GM03348 (cell line): ENCODE results near the gene NEDD4L.
"Not testable (repeated sequence)": the region's sequence is repeated elsewhere in the genome, so short reads cannot be mapped to it uniquely, and the experiment has no call there.

Source experiments
- DNase-seq: peaks from one replicate; pipeline ENCODE4 v3.0.0; 2012; ENCODE audit warnings: low spot score

NEDD4L gene

DNA sequence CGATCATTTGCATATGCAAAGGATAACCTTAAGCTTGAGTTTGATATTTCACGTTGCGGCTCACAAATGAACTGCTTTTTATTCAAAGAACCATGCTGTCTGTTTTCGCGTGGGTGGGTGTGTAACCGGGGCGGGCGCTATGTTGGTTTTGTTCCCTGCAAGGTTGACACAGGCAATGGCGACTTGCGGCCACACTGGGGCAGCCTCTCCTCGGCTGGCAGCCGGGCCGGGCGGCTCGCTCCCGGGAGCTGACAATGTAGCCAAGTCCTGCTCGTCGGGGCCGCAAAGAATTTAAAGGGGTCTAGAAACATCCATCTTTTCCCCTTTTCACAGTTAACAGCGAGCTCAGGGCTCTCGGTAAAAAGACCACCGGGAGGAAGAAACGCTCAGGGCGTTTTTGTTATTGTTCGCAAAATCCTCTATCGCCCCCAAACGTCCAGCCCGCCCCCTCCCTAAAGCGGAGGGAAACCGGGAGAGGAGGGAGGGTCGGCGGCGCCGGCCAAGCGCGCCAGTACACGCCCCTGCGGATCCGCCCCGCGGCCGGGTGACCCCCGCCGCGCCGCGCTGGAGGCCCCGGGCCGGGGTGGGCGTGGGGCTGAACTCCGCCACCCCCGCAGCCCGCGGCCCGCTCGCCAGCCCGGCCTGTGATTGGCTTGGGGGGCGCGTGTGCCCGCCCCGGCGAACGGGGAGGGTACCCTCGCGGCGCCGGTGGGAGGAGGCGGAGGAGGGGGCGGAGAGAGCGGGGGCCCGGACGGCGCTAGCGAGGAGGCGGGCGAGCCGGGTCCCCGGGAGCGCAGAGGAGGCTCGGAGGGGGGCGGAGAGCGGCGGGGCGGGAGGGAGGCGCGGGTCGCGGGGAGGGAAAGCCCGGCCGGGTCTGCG, at the start of gene NEDD4L:
TSS of gene NEDD4L (plus strand) at position 736 of the 879 bp plus-strand sequence. CDS start 435 bp downstream, outside the sequence.
- DNase-seq: peak; percentile 94

DNA sequence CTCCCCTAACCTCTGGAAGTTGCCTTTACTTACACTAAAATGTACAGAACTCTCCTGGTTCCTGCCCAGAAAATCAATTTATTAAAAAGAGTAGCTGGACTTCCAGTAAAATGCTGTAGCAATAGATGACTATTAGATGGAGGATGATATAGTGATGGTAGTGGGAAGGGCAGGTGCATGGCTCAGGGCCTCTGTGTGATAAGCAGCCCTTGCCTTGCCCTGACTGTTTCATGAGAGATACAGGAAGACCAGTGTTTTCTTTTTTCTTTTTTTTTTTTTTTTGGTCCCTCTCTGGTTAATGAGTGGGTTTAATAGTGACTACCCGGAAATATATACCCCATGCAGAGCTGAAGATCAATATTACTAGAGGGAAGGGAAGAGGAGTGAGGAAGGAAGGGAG, 48.7 kb upstream of the NEDD4L start:
- DNase-seq: no peak

DNA sequence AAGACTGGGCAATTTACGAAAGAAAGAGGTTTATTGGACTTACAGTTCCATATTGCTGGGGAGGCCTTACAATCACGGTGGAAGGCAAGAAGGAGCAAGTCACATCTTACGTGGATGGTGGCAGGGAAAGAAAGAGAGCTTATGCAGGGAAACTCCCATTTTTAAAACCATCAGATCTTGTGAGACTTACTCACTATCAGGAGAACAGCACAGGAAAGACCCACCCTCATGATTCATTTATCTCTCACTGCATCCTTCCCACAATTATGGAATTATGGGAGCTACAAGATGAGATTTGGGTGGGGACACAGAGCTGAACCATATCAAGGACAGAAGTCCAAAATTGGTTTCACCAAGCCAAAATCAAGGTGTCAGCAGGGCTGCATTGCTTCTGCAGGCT, 47.1 kb upstream of the NEDD4L start:
- not testable (repeated sequence) for DNase-seq

DNA sequence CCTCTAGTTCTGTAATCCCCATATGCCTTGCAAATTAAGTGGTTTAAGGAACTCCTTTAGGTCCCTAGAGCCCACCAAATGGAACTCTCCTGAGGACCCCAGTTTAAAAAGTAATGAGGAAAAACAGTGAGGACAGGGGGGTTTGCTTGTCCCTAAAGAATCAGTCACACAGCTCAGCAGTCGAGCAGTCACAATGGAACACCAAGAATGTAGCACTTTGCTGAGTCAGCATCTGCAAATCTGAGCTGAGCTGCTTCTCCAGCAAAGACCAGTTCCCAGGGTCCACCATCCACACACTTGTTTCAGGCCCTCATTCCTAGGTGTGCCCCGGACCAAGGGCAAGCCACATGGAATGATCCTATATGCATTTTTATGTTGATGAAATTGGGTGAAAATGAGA, 46.2 kb upstream of the NEDD4L start:
- DNase-seq: no peak

DNA sequence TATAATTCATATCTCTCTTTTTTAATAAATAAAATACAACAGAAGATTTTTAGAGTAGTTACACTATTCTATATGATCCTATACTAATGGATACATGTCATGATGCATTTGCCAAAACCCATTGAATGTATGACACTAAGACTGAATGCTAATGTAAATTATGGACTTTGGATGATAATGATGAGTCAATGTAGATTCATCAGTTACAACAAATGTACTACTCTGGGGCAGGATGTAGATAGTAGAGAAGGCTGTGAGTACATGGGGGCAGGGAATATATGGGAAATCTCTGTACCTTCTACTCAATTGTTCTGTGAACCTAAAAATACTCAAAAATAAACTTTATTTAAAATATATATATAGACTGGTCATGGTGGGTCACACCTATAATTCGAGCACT, 45.6 kb upstream of the NEDD4L start:
- no peak for DNase-seq

DNA sequence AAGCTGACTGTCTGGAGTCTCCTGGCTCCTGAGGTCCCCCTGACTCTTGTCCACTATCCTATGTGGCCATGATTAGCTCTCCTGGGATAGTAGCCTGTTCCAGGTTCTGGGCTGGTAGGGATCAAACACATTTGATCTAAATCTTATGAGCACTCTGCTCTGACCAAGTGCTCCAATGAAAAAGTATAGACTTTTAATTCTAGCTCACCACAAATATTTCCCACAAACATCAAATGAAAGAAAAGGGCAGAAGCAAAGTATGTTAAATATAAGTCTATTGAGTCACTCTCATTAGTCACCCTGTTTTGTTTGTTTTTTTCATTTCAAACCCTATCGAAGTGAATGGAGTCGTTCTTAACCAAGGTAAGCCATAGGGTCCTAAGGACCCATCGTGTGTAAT, 39.7 kb upstream of the NEDD4L start:
- peak; percentile 65 for DNase-seq

DNA sequence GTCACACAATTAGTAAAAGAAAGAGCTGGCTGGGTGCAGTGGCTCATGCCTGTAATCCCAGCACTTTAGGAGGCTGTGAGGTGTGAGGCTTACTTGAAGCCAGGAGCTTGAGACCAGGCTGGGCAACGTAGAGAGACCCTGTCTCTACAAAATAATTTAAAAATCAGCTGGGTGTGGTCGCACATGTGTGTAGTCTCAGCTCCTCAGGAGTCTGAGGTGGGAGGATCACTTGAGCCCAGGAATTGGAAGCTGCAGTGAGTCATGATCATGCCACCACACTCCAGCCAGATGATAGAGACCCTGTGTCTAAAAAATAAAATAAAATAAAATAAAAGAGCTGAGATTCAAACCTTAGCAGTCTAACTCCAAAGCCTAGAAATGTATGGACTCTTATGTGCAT, 39.0 kb upstream of the NEDD4L start:
- DNase-seq: no peak

DNA sequence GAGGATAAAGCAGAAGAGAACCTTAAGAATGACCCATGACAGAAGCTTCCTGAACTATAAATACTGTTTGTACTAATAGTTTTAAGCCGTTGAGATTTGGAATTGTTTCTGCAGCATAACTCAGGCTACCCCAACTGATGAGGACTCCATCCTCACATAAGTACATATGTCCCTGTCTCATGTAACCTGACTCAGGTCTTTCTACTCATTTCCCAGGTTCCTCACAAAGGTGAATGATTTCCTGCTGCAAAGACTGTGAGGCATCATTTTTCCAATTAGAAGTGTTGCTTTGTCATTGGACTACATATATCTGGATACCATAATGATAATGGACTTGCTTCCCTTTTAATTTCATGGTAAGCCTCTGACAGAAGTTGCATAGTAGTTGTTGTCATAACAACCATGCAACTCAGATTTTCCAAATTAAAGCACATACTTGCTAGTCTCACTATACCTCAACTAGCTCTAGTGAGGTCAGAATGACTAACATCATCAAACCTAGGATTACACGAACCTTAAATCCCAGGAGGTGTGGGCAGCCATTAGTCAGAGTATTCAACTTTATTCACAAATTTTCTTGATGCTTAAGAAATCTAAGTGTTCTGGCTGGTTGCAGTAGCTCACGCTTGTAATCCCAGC, 38.0 kb upstream of the NEDD4L start:
- DNase-seq: peak; percentile 14

DNA sequence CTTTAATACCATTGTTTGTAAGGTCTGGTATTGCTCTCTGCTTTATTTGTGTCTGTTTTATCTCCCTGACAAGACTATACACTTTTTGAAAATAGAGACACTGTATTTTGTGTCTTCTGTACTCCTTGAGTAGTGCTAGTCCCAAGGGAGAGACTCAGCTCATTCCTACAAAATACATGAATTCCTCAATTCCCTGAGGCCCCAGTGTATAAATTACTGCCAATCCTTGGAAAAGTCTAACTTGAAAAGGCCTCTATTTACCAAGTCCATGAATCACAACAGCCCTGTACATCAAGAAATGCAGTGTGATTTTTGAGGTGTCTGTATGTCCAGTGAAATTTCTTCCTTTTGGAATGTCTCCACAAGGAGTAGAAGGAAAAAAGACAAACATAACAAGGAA, 34.9 kb upstream of the NEDD4L start:
- DNase-seq: peak; percentile 44

DNA sequence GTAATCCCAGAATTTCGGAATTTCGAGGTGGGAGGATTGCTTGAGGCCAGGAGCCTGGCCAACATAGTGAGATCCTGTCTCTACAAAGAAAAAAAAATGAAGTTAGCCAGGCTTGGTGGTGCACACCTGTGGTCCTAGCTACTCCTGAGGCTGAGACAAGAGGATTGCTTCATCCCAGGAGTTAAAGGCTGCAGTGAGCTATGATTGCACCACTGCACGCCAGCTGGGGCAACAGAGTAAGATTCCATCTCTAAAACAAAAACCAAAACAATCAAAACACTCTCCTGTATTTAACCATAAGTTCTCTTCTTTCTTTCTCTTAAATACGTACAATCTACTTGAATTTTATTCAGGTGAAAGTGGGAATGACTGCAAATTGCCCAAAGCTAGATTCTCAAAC, 33.8 kb upstream of the NEDD4L start:
- DNase-seq: no peak

DNA sequence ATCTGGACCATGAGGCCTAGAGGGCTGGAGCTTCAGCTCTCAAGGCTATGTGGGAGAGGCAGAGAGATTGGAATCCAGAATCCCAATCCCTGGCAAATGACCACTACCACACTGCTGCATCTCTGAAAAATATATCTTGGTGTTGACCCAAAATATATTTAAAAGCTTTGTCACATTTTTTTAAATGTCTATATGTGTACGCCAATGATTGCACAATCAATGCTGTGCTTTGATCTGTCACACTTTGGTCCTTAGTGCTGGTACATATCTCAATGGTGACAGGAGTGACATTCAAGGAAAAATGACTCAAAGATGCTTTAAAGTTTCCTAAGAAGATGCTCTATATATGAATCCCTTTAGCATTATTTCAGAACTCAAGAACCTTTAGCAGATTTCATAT, 31.7 kb upstream of the NEDD4L start:
- DNase-seq: no peak

DNA sequence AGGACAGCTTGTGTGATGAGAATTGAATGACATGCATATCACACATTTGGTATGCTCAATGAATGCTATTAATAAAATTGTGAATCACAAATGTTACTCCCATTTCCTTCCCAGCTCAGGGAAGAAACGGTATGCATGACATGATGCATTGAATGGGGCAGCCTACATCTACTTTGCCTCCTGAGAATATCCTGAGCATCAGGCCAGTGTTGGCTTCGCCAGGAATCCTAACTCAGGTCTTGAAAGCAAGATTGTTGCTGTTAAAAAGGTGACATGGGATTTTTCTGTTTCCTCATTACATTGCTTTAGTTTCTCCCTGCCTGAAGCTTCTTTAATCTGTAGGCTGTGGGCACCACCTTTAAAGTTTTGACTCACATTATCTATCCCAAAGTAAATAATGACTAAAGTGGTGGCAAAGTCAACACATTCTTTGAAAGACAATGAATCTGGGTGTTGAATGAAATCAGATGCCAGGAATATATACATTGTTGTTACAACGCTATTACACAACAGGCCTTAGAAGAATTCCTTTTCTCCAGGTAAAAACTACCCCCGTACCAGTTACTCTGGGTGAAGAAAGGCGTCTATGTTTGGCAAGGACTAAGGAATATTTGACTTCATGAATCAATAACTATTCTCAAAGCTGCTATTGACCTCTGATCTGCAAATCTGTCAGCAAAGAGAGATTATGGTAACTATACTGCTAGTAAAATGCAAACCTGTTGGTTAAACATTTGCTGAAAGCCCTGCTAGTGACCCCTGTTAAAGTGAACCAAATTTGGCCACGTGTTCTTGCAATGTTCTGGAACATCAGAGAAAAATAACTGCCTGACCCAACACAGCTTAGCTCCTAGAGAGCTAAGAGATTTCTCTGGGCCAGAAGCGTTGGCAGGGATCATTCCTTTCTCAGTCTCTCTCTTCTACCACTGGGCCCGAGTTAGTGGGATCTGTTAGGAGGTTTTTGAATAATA, 30.5 kb upstream of the NEDD4L start:
- peak; percentile 21 for DNase-seq

DNA sequence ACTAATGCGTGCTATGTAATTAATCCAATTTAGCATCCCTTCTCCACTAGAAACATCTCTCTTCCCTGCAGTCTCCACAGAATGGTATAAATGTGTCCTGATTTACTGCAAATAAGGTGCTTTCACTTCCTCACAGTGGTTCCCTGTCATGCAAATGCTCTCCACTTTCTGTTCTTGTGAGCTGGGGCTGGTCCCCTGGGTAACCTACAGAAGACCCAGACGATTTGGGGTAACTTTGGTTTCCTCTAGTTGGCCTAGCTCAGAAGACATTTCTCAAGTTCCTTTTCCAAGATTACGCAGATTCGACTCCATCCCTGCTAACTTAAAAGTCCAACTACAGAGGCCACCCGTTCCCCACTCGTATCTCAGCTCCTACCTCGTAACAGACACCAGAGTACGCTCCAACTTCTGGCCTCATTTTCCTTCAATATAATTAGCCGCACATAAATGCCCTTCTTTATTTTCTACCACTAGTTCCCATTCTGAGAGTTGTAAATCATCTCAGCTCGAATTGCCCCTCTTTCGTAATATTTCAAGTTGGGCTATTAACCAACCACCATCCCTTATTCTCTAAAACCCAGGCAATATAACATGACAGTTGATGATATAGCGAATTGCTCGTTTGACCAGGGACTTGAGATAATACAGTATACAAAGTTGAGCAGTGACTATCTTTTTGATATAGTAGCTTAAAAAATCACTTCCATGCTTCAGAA, 28.8 kb upstream of the NEDD4L start:
- no peak for DNase-seq

DNA sequence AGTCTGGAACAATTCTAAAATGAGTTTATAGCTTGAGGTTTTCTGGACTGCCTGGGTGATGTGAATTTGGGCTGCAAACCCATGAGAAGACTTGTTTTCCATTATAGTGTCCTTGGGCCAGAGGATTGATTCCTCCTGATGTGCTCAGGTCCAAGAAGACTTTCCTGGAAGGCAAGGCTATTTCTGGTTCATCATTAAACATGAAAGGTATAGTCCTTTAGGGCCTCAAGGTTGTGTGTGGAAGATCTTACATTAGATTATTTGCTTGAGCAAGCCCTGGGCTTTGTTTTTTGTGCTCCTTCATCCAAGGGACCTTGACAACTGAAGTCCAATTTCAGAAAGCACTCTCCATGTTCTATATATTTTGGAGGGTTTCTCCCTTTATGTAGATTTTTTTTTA, 26.8 kb upstream of the NEDD4L start:
- DNase-seq: no peak

DNA sequence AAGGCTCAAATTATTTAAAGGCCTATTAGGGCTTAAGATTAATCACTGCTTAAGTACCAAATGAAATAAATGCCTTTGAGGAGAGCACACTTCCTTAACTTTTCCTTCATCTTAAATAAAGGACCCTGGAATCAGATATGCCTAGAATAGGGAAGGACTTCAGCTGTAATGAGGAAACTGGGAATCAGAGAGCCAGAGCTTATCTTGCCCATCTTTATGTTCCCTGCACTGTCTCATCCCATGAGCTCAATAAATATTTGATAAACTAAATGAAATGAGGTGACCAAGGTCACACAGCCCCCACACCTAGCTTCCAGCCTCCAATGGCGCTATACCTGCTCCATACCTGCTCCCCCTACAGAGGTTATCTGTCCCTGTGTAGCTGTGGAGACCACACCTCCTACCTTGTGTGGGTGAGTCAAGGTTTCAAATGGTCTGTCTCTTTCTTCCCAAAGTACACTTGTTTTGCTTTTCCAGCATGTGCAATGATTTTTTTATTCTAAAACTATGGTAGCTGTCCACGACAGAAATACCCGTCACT, 23.4 kb upstream of the NEDD4L start:
- DNase-seq: no peak

DNA sequence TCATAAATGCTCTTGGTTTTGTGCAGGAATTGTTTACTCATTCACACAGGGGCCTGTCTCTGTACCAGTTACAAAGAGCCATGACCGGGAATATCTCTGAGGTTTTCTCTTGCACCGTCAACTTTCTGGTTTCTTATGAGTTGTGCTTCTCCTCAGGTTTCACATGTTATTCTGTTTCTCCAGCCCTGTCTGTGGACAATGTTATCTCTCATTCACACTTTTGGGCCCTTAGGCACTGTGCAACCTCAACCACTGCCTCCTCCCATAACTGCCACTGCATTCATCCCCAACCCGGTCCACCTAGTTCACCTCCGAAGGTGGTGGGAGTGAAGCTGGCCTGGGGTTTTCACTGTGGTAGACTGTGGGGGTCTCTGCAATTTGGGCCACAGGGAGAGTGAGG, 22.5 kb upstream of the NEDD4L start:
- no peak for DNase-seq

DNA sequence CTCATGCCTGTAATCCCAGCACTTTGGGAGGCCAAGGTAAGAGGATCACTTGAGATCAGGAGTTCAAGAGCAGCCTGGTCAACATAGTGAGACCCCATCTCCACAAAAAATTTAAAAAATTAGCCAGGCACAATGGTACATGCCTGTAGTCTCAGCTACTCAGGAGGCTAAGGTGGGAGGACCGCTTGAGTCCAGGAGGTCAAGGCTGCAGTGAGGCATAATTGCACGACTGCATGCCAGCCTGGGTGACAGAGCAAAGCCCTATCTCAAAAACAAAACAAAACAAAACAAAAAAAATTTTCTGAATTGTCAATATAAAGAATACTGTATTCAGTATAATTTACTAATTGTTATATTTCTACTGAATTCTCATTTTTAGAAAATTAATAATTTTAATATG, 20.9 kb upstream of the NEDD4L start:
- DNase-seq: no peak

DNA sequence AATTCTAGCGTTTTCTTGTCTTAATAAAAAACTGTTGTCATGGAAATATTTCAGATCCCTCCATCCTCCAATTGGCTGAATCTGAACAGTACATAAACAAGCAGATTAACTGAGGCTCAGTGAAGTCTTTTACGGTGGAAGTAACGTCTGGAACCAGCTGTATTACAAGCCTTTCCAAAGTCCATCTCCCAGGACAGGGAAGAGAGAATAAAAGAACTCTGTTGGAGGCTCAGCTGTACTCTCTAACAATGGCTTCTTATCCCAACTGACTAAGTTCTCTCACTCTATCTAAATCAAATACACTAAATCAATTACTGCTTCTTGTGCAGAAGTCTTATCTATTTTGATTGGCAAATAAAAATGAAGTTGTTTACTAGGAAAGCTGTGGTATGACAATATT, 19.9 kb upstream of the NEDD4L start:
- DNase-seq: no peak

DNA sequence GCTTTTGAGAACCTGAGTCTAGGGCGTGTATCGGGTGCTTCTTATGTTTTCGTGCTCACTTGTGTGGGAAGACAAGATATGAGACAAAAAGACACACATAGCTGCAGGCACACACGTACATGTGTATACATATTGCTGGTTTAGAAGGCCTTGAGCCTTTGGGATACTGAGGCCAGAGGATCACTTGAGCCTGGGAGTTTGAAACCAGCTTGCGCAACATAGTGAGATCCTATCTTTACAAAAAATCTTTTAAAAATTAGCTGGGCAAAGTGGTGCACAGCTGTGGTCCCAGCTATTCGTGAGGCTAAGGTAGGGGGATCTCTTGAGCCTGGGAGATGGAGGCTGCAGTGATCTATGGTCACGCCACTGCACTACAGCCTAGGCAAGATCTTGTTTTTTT, 18.8 kb upstream of the NEDD4L start:
- no peak for DNase-seq

DNA sequence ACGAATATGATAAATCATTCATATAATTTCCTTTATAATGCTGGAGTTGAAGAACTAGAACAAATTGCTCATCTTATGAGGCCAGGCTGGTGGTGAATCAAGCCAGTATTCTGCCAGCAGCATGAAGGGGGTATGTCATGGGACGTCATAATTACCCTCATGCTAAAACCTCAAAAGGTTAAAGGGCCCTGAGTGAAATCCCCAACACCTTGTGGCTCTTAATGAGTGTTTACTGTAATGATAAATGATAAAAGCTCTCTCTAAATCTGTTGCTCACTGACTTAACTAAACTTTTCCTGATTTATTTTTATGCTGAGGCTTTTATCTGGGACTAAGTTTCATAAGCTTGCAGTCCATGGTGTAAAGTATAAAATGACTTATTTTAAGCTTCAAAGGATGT, 18.3 kb upstream of the NEDD4L start:
- no peak for DNase-seq

DNA sequence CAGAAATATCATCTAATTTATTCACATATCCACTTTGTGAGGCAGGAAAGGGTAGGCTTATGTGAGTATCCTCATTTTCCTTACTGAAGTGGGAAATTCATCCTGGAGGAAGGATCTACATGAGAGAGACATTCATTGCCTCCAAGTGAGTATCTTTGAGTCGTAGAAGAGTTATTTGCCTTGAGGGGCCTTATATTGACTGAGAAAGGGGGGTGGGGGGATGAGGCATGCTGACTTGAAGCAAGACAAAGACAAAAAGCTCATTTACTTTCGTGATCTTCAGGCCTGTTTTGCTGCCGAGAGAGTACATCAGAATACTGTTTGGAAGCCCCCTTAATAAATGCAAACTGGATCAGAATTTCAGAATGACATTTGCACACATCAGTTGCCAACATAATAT, 17.6 kb upstream of the NEDD4L start:
- no peak for DNase-seq

DNA sequence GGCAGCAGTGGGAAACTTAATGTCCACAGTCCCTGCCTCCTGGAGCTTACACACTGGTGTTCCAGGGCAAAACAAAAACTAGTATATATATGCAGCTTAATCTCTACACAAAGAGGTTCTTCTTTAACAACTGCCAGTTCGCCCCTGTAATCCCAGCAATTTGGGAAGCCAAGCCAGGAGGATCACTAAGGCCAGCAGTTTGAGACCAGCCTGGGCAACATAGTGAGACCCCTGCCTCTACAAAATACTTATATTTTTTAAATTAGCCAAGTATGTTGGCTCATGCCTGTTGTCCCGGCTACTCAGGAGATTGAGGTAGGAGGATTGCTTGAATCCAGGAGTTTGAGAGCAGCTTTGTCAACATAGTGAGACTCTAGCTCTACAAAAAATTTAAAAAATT, 17.2 kb upstream of the NEDD4L start:
- DNase-seq: no peak
